CD4-positive, alpha-beta T cell (primary cell): Measurements from ENCODE around the gene MAST3. TPM values are rescaled to one million over a fixed set of nuclear protein-coding genes. Genes with fewer than 3 reads are reported as not detected.

Source experiments
- ATAC-seq: fragments of 200-7000 bp; cut with Tn5 transposase; one replicate; pipeline ENCODE4 v1.10.0; 2022; ENCODE audit warnings: mild to moderate bottlenecking; ENCODE audit not compliant: poor library complexity
- CTCF ChIA-PET: fragments of 350-600 bp; sonication (Branson Sonifier 250); formaldehyde crosslinking; loops from one replicate; lab custom pipeline; 2021; ENCODE audit warnings: antibody characterized with exemption, inconsistent platforms; lab: Charles Lee
- POLR2A ChIA-PET: fragments of 350-600 bp; sonication (Branson Sonifier 250); formaldehyde crosslinking; loops from one replicate; lab custom pipeline; 2021; ENCODE audit warnings: antibody characterized with exemption, inconsistent platforms; lab: Charles Lee
- DNase-seq, 14 experiments: peaks; one replicate each; pipeline ENCODE4 v3.0.0-alpha.2; 2013 to 2020; ENCODE audit warnings: mixed read lengths in 2 of 14
- H3K27ac ChIP-seq, 2 donors: one replicate each; pipeline versions ENCODE4 v1.5.1 to v1.7.0; 2013; ENCODE audit warnings: low read length in 2 of 2, low read depth in 1 of 2, mild to moderate bottlenecking in 1 of 2
- H3K27me3 ChIP-seq, 2 experiments: 1 replicate in 1 of 2; 2 replicates in 1 of 2; pipeline versions ENCODE4 v1.6.1 to v1.7.0; 2013; ENCODE audit warnings: low read length in 2 of 2, control low read depth in 1 of 2, mild to moderate bottlenecking in 1 of 2, moderate library complexity in 1 of 2; ENCODE audit not compliant: insufficient read depth in 2 of 2, control insufficient read depth in 1 of 2
- H3K36me3 ChIP-seq: one replicate; pipeline ENCODE4 v1.6.1; 2013; ENCODE audit warnings: low read length, control low read depth; ENCODE audit not compliant: insufficient read depth
- H3K4me1 ChIP-seq: one replicate; pipeline ENCODE4 v1.6.1; 2013; ENCODE audit warnings: low read length, control low read depth; ENCODE audit not compliant: insufficient read depth
- H3K4me3 ChIP-seq: one replicate; pipeline ENCODE4 v1.5.1; 2013; ENCODE audit warnings: mild to moderate bottlenecking, low read length, moderate library complexity
- H3K9me3 ChIP-seq, 2 experiments: 1 replicate in 1 of 2; 2 replicates in 1 of 2; pipeline versions ENCODE4 v1.6.1 to v1.7.0; 2013; ENCODE audit warnings: low read length in 2 of 2, mild to moderate bottlenecking in 2 of 2, control low read depth in 1 of 2, moderate library complexity in 1 of 2; ENCODE audit not compliant: control insufficient read depth in 1 of 2, insufficient read depth in 1 of 2
- H3K27ac Mint-ChIP-seq: one replicate; pipeline ENCODE4 v1.8.0; 2020; ENCODE audit warnings: mixed read lengths
- H3K27me3 Mint-ChIP-seq: one replicate; pipeline ENCODE4 v1.8.0; 2021; ENCODE audit warnings: mixed read lengths
- H3K36me3 Mint-ChIP-seq: one replicate; pipeline ENCODE4 v1.8.0; 2021; ENCODE audit warnings: low read depth, mixed read lengths
- H3K4me1 Mint-ChIP-seq: one replicate; pipeline ENCODE4 v1.8.0; 2021; ENCODE audit warnings: low read depth, mixed read lengths
- H3K4me3 Mint-ChIP-seq: one replicate; pipeline ENCODE4 v1.8.0; 2020; ENCODE audit warnings: mild to moderate bottlenecking, mixed read lengths
- H3K9me3 Mint-ChIP-seq: one replicate; pipeline ENCODE4 v1.8.0; 2020; ENCODE audit warnings: mixed read lengths
- CTCF ChIP-seq: fragments of 200-600 bp; IDR thresholded peaks from one replicate; pipeline ENCODE4 v1.8.0; 2022; ENCODE audit warnings: antibody characterized with exemption, mild to moderate bottlenecking
- intact Hi-C, 2 experiments: fragments of 100-400 bp; cut with DNase I in 1 of 2; cut with micrococcal nuclease in 1 of 2; formaldehyde crosslinking; loops; one replicate each; pipeline versions ENCODE4 v1.15.1 to v1.9.0; 2023 to 2025; cut with DNase I, micrococcal nuclease
- total RNA-seq, 174 experiments: library from RNA in 2 of 174; stranded (reverse) in 2 of 174; gene quantifications; one replicate each; pipeline ENCODE4 v1.2.3 and lab custom pipeline; 2021 to 2026

MAST3 gene
- total RNA-seq, 2 experiments from 2014 or later = 16.1 to 16.4 TPM

GRCh38 chr19:18130523-18131242, 33.1 kb downstream of the MAST3 start:
- intact Hi-C loops = no loop called here
- Histone ChIP-seq H3K27me3 (no peaks in the 10 kb centered on the region), H3K4me3 (no peak overlapping the region), H3K27ac (no peak overlapping the region), H3K9me3 (no peaks in the 10 kb centered on the region), H3K36me3 (peaks cover 85% of the 10 kb centered on the region), H3K4me1 (peaks cover 5% of the 10 kb centered on the region)
- H3K4me1 Mint-ChIP-seq = no peaks in the 10 kb centered on the region
- no peak overlapping the region for H3K27ac Mint-ChIP-seq
- ATAC-seq (no peak), DNase-seq (no peak)
- ChIA-PET CTCF (no interaction called here), POLR2A (no interaction called here)
- H3K4me3 Mint-ChIP-seq = no peak overlapping the region
- H3K27me3 Mint-ChIP-seq = no peaks in the 10 kb centered on the region
- no peaks in the 10 kb centered on the region for H3K9me3 Mint-ChIP-seq
- peaks cover 79% of the 10 kb centered on the region for H3K36me3 Mint-ChIP-seq
- no peak for TF ChIP-seq CTCF

- H3K9me3 Mint-ChIP-seq = no peaks in the 10 kb centered on the region
- no peak overlapping the region for H3K27ac ChIP-seq
- H3K36me3 ChIP-seq = peaks cover 87% of the 10 kb centered on the region
- H3K4me3 ChIP-seq = no peak overlapping the region
- no peak for TF ChIP-seq CTCF
- peaks cover 84% of the 10 kb centered on the region for H3K36me3 Mint-ChIP-seq
- no peaks in the 10 kb centered on the region for H3K9me3 ChIP-seq
- no peak overlapping the region for H3K4me3 Mint-ChIP-seq
- ChIA-PET POLR2A (no interaction called here), CTCF (no interaction called here)
- H3K4me1 Mint-ChIP-seq = no peaks in the 10 kb centered on the region
- H3K27me3 ChIP-seq = no peaks in the 10 kb centered on the region
- intact Hi-C loops = no loop called here
- H3K4me1 ChIP-seq = peaks cover 5% of the 10 kb centered on the region
- no peak overlapping the region for H3K27ac Mint-ChIP-seq
- no peaks in the 10 kb centered on the region for H3K27me3 Mint-ChIP-seq
- no peak for ATAC-seq
- DNase-seq = no peak
Observed at GRCh38 chr19:18131841-18132596, 34.4 kb downstream of the MAST3 start.

GRCh38 chr19:18135712-18136584, 38.4 kb downstream of the MAST3 start:
- DNase-seq (no peak), ATAC-seq (no peak)
- ChIA-PET CTCF (no interaction called here), POLR2A (no interaction called here)
- Histone ChIP-seq H3K9me3 (no peaks in the 10 kb centered on the region), H3K36me3 (peaks cover 80% of the 10 kb centered on the region), H3K4me3 (no peak overlapping the region), H3K4me1 (no peaks in the 10 kb centered on the region), H3K27ac (no peak overlapping the region), H3K27me3 (no peaks in the 10 kb centered on the region)
- TF ChIP-seq CTCF = no peak
- no peaks in the 10 kb centered on the region for H3K27me3 Mint-ChIP-seq
- no peak overlapping the region for H3K4me3 Mint-ChIP-seq
- no peak overlapping the region for H3K27ac Mint-ChIP-seq
- H3K36me3 Mint-ChIP-seq = peaks cover 73% of the 10 kb centered on the region
- no peaks in the 10 kb centered on the region for H3K4me1 Mint-ChIP-seq
- no peaks in the 10 kb centered on the region for H3K9me3 Mint-ChIP-seq
- intact Hi-C loops = no loop called here
